Liver (tissue), 9 donors: Measurements from ENCODE around the gene MBP. TPM values are rescaled to one million over a fixed set of nuclear protein-coding genes. Genes with fewer than 3 reads are reported as not detected.
A peak's percentile ranks its signal among the peaks of the same experiment; 100 is the strongest.

Source experiments
- DNase-seq: peaks from one replicate; pipeline ENCODE4 v3.0.0-alpha.2; 2017; ENCODE audit warnings: low spot score
- H3K27ac ChIP-seq, 2 donors: one replicate each; pipeline ENCODE4 v1.7.0; 2013; ENCODE audit warnings: inconsistent platforms in 2 of 2, low read length in 2 of 2, control low read depth in 1 of 2, low read depth in 1 of 2, mild to moderate bottlenecking in 1 of 2
- H3K27me3 ChIP-seq, 4 donors: one replicate each; pipeline versions ENCODE4 v1.6.1 to v1.7.0; 2013; ENCODE audit warnings: low read length in 3 of 4, inconsistent platforms in 1 of 4, mild to moderate bottlenecking in 1 of 4, moderate library complexity in 1 of 4; ENCODE audit not compliant: control insufficient read depth in 4 of 4, insufficient read depth in 4 of 4
- H3K36me3 ChIP-seq, 4 donors: one replicate each; pipeline versions ENCODE4 v1.6.1 to v1.7.0; 2013; ENCODE audit warnings: low read length in 3 of 4, mild to moderate bottlenecking in 3 of 4, low read depth in 1 of 4, moderate library complexity in 1 of 4; ENCODE audit not compliant: control insufficient read depth in 4 of 4, insufficient read depth in 3 of 4
- H3K4me1 ChIP-seq, 4 donors: one replicate each; pipeline versions ENCODE4 v1.6.1 to v1.7.0; 2013; ENCODE audit warnings: low read length in 3 of 4, mild to moderate bottlenecking in 3 of 4, moderate library complexity in 1 of 4; ENCODE audit not compliant: control insufficient read depth in 4 of 4, insufficient read depth in 4 of 4
- H3K4me3 ChIP-seq, 3 donors: one replicate each; pipeline versions ENCODE4 v1.6.1 to v1.7.0; 2013; ENCODE audit warnings: low read length in 3 of 3, control low read depth in 1 of 3, low read depth in 1 of 3, mild to moderate bottlenecking in 1 of 3
- H3K9ac ChIP-seq, 2 donors: one replicate each; pipeline ENCODE4 v1.7.0; 2013; ENCODE audit warnings: low read length in 2 of 2, mild to moderate bottlenecking in 2 of 2, moderate library complexity in 2 of 2, control low read depth in 1 of 2, low read depth in 1 of 2
- H3K9me3 ChIP-seq, 4 donors: one replicate each; pipeline versions ENCODE4 v1.6.1 to v1.7.0; 2013; ENCODE audit warnings: low read length in 3 of 4; ENCODE audit not compliant: control insufficient read depth in 4 of 4
- ATF3 ChIP-seq: IDR thresholded peaks from 2 replicates; pipeline ENCODE4 v1.6.1; 2016; ENCODE audit warnings: antibody characterized with exemption
- CTCF ChIP-seq: fragments of 150-350 bp; IDR thresholded peaks from 2 replicates; pipeline ENCODE4 v1.5.1; 2017; ENCODE audit warnings: improper control_type of control experiment, low read depth, low read length; ENCODE audit not compliant: missing input control
- GABPA ChIP-seq, 2 donors: IDR thresholded peaks in 1 of 2; conservative IDR thresholded peaks in 1 of 2; 2 replicates each; pipeline ENCODE4 v1.6.1; 2016; ENCODE audit warnings: antibody characterized with exemption in 2 of 2, mild to moderate bottlenecking in 1 of 2, moderate library complexity in 1 of 2
- HNF4G ChIP-seq: IDR thresholded peaks from 2 replicates; pipeline ENCODE4 v1.6.1; 2016; ENCODE audit warnings: antibody characterized with exemption
- JUND ChIP-seq, 2 donors: IDR thresholded peaks; 2 replicates each; pipeline ENCODE4 v1.6.1; 2016; ENCODE audit warnings: antibody characterized with exemption in 2 of 2
- MAX ChIP-seq: IDR thresholded peaks from 2 replicates; pipeline ENCODE4 v1.6.1; 2016; ENCODE audit warnings: antibody characterized with exemption
- RAD21 ChIP-seq, 2 donors: IDR thresholded peaks; 2 replicates each; pipeline ENCODE4 v1.6.1; 2016; ENCODE audit warnings: antibody characterized with exemption in 2 of 2, mild to moderate bottlenecking in 2 of 2
- RXRA ChIP-seq, 2 donors: IDR thresholded peaks; 2 replicates each; pipeline ENCODE4 v1.6.1; 2017 to 2018; ENCODE audit warnings: antibody characterized with exemption in 2 of 2, mild to moderate bottlenecking in 1 of 2
- SP1 ChIP-seq: IDR thresholded peaks from 2 replicates; pipeline ENCODE4 v1.6.1; 2018; ENCODE audit warnings: antibody characterized with exemption, mild to moderate bottlenecking
- TAF1 ChIP-seq: conservative IDR thresholded peaks from 2 replicates; pipeline ENCODE4 v1.6.1; 2016; ENCODE audit warnings: antibody characterized with exemption, mild to moderate bottlenecking
- ZBTB33 ChIP-seq: IDR thresholded peaks from 2 replicates; pipeline ENCODE4 v1.6.1; 2016; ENCODE audit warnings: antibody characterized with exemption
- WGBS: extraction: QIAGEN DNeasy Blood & Tissue Kit; methylation state at CpG from one replicate; pipeline ENCODE4 v1.1.7; 2013; 5-methylcytosine and 5-hydroxymethylcytosine counted together
- polyA plus RNA-seq, 2 donors: library from polyadenylated mRNA; stranded (reverse) in 1 of 2; unstranded in 1 of 2; fragments of 200-250 nt in 1 of 2; fragments of >200 nt in 1 of 2; fragmentation: Nextera tagmentation in 1 of 2; extraction: Ambion mirVana in 1 of 2; gene quantifications; one replicate each; pipeline versions ENCODE4 v1.2.1 to v1.2.3, GENCODE V29; 2013 to 2015
- total RNA-seq, 2 donors: library from RNA; depleted of rRNA; stranded (reverse); fragments of >200 nt; gene quantifications; one replicate each; pipeline ENCODE4 v1.2.3, GENCODE V29; 2014
- donor health status: healthy.
- donor health status: healthy.
- donor health status: healthy.
- donor health status: healthy.
- donor health status: healthy.

Gene MBP
- total and polyA plus RNA-seq, 4 donors = 9.7 to 23.3 (median 17.7) TPM

GRCh38 chr18:77133835-77134496 lies 1.4 kb upstream of the MBP start:
- H3K36me3 ChIP-seq = no peaks in the 10 kb centered on the region

GRCh38 chr18:77133051-77133834 lies 660 bp upstream of the MBP start:
- Histone ChIP-seq H3K27me3 (no peaks in the 10 kb centered on the region), H3K9me3 (no peaks in the 10 kb centered on the region), H3K27ac (peak overlapping the region; percentile 96), H3K9ac (peak overlapping the region in 1 of 2 donors; percentile 92), H3K36me3 (no peaks in the 10 kb centered on the region), H3K4me1 (peaks cover 6 to 26% (median 16%) of the 10 kb centered on the region in 4 donors), H3K4me3 (peak overlapping the region; percentile 28 to 94 (median 62))
- 37% methylated on average over 44 of the region's 44 CpGs for WGBS
- no peak for TF ChIP-seq ZBTB33
- TF ChIP-seq HNF4G = no peak
- TF ChIP-seq TAF1 = no peak
- TF ChIP-seq SP1 = no peak
- TF ChIP-seq ATF3 = no peak
- no peak for TF ChIP-seq RAD21 (IDR thresholded peaks at IDR 0.05)
- TF ChIP-seq MAX = no peak
- TF ChIP-seq CTCF = no peak
- no peak for TF ChIP-seq GABPA (IDR thresholded peaks at IDR 0.05 in 1 of 2, conservative IDR thresholded peaks at IDR 0.05 in 1 of 2)
- no peak for TF ChIP-seq RXRA (IDR thresholded peaks at IDR 0.05)
- DNase-seq = no peak

More at GRCh38 chr18:77133835-77134496, 1.4 kb upstream of the MBP start:
- no peaks in the 10 kb centered on the region for H3K9me3 ChIP-seq
- TF ChIP-seq JUND (IDR thresholded peaks at IDR 0.05) = no peak
- TF ChIP-seq RAD21 (IDR thresholded peaks at IDR 0.05) = peak; percentile 36 to 48
- WGBS = 63% methylated on average over 12 of the region's 12 CpGs
- H3K4me3 ChIP-seq = no peak overlapping the region
- peak overlapping the region; percentile 96 for H3K27ac ChIP-seq
- H3K4me1 ChIP-seq = peaks cover 7 to 26% (median 17%) of the 10 kb centered on the region in 4 donors
- no peaks in the 10 kb centered on the region for H3K27me3 ChIP-seq
- DNase-seq = peak; percentile 52
- no peak overlapping the region for H3K9ac ChIP-seq
